Stomach smooth muscle (tissue), 2 donors: ENCODE results near the gene CSH2.

Experiments
- H3K27ac ChIP-seq: one replicate; pipeline ENCODE4 v1.7.0; 2013; ENCODE audit warnings: mild to moderate bottlenecking, low read length, inconsistent platforms
- H3K27me3 ChIP-seq, 2 donors: one replicate each; pipeline ENCODE4 v1.7.0; 2013; ENCODE audit warnings: low read length in 2 of 2; ENCODE audit not compliant: insufficient read depth in 2 of 2, control insufficient read depth in 1 of 2
- H3K36me3 ChIP-seq, 2 donors: one replicate each; pipeline ENCODE4 v1.7.0; 2013; ENCODE audit warnings: low read length in 2 of 2; ENCODE audit not compliant: control insufficient read depth in 2 of 2, insufficient read depth in 2 of 2
- H3K4me1 ChIP-seq: one replicate; pipeline ENCODE4 v1.7.0; 2013; ENCODE audit warnings: low read length; ENCODE audit not compliant: control insufficient read depth, insufficient read depth
- H3K4me3 ChIP-seq, 2 donors: one replicate each; pipeline ENCODE4 v1.7.0; 2013; ENCODE audit warnings: low read length in 2 of 2
- H3K9ac ChIP-seq, 2 donors: one replicate each; pipeline ENCODE4 v1.7.0; 2013; ENCODE audit warnings: low read length in 2 of 2, mild to moderate bottlenecking in 1 of 2
- H3K9me3 ChIP-seq, 2 donors: one replicate each; pipeline ENCODE4 v1.7.0; 2013; ENCODE audit warnings: low read length in 2 of 2; ENCODE audit not compliant: control insufficient read depth in 2 of 2
- donor health status: healthy.
- donor health status: Pancreatic carcinoma.

The CSH2 gene

GRCh38 chr17:63833026-63833740, 40.3 kb downstream of the CSH2 start:
- Histone ChIP-seq H3K27me3 (no peaks in the 10 kb centered on the region), H3K27ac (no peak overlapping the region), H3K4me1 (peaks cover 32% of the 10 kb centered on the region), H3K36me3 (peaks cover 63 to 79% of the 10 kb centered on the region in 2 donors), H3K9me3 (no peaks in the 10 kb centered on the region), H3K4me3 (no peak overlapping the region), H3K9ac (no peak overlapping the region)

DNA sequence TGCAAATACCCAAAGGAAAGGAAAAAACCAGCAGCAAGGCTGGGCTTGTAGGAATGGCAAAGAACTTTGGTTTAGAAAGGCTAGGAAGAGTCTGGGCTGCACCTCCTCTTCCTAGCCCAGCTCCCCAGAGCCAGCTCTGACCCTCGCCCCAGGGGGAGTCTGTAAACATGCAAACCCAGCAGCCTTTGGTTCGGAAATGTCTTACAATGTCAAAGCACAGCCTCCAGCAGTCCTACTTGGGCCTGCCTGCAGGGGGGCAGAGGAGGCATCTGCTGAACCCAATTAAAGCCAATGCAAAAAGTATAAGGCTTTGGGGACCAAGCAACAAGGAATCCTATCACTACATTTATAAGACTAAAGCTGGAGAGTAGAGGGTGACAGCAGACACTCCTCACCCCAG, 41.0 kb downstream of the CSH2 start:
- H3K4me3 ChIP-seq = no peak overlapping the region
- no peak overlapping the region for H3K27ac ChIP-seq
- H3K27me3 ChIP-seq = no peaks in the 10 kb centered on the region
- H3K9me3 ChIP-seq = no peaks in the 10 kb centered on the region
- no peak overlapping the region for H3K9ac ChIP-seq
- H3K36me3 ChIP-seq = peaks cover 63 to 79% of the 10 kb centered on the region in 2 donors
- H3K4me1 ChIP-seq = peaks cover 28% of the 10 kb centered on the region

DNA sequence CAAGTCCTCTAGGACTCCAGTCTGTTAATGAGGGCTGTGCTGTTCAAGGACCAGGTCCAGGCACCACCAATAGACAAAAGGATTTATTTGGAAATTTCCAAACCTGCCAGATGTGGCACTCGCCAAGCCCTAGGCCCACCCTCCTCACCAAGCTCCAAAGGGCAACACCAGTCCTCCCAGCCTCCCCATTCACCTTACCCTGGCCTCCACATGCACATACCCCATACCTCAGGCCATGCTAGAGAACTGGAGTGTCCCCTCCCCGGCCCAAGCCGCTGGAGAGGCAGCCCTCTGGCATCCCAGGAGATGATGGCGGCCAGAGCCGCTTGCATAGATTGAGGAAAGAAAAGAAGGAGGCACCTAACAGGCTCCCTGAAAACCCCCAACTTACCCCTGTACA, 41.5 kb downstream of the CSH2 start:
- peaks cover 63 to 76% of the 10 kb centered on the region in 2 donors for H3K36me3 ChIP-seq
- no peaks in the 10 kb centered on the region for H3K9me3 ChIP-seq
- no peak overlapping the region for H3K27ac ChIP-seq
- H3K4me1 ChIP-seq = peaks cover 23% of the 10 kb centered on the region
- H3K9ac ChIP-seq = no peak overlapping the region
- H3K4me3 ChIP-seq = no peak overlapping the region
- no peaks in the 10 kb centered on the region for H3K27me3 ChIP-seq

GRCh38 chr17:63831505-63831904, 42.0 kb downstream of the CSH2 start:
- Histone ChIP-seq H3K4me1 (peaks cover 23% of the 10 kb centered on the region), H3K9ac (no peak overlapping the region), H3K36me3 (peaks cover 57 to 72% of the 10 kb centered on the region in 2 donors), H3K27ac (no peak overlapping the region), H3K9me3 (no peaks in the 10 kb centered on the region), H3K27me3 (no peaks in the 10 kb centered on the region), H3K4me3 (no peak overlapping the region)

DNA sequence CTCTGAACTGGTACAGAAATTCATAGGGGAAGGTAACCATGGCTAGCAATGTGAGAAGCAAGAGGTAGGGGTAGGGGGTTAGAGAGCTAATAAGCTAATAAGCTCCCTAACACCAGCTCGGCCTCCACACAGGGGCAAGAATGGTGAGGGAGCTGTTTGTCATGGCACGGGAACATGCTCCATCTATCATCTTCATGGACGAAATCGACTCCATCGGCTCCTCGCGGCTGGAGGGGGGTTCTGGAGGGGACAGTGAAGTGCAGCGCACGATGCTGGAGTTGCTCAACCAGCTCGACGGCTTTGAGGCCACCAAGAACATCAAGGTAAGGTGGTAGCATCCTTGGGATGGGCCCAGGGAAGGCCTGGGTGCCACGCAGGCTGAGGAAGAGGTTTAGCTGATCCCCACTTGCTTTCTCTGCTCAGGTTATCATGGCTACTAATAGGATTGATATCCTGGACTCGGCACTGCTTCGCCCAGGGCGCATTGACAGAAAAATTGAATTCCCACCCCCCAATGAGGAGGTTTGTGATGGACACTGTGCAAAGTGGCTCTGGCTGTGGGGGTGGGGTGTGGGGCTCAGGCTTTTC, 42.5 kb downstream of the CSH2 start:
- H3K36me3 ChIP-seq = peaks cover 56 to 67% of the 10 kb centered on the region in 2 donors
- no peak overlapping the region for H3K4me3 ChIP-seq
- no peaks in the 10 kb centered on the region for H3K27me3 ChIP-seq
- H3K27ac ChIP-seq = no peak overlapping the region
- no peaks in the 10 kb centered on the region for H3K9me3 ChIP-seq
- H3K4me1 ChIP-seq = peaks cover 28% of the 10 kb centered on the region
- H3K9ac ChIP-seq = no peak overlapping the region

- Histone ChIP-seq H3K9ac (no peak overlapping the region), H3K27ac (peak overlapping the region; percentile 1), H3K4me1 (peaks cover 36% of the 10 kb centered on the region), H3K36me3 (peaks cover 62 to 64% of the 10 kb centered on the region in 2 donors), H3K27me3 (no peaks in the 10 kb centered on the region), H3K4me3 (no peak overlapping the region), H3K9me3 (no peaks in the 10 kb centered on the region)
Observed at GRCh38 chr17:63830278-63830677, 43.2 kb downstream of the CSH2 start.

DNA sequence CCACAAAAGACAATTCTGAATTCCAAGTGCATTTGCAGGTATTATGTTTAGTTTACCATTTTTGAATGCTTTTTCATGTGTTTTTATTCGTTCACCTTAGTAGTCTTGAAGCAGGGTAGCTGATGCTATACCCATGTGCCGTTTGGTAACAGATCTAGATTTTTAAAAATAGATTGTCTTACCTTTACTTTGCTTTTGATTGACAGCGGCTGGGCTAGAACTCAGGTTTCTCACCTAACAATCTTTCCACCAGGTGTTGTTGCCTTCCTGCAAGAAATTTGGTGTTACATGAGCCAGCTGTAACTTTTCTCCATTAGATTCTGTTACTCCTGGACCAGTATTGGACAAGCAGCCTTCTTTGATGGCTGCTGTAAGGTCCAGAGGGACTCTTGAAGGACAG, 44.5 kb downstream of the CSH2 start:
- Histone ChIP-seq H3K27me3 (no peaks in the 10 kb centered on the region), H3K27ac (peak overlapping the region; percentile 87), H3K9me3 (no peaks in the 10 kb centered on the region), H3K36me3 (peaks cover 65 to 66% of the 10 kb centered on the region in 2 donors), H3K4me3 (no peak overlapping the region), H3K4me1 (peaks cover 30% of the 10 kb centered on the region), H3K9ac (no peak overlapping the region)

DNA sequence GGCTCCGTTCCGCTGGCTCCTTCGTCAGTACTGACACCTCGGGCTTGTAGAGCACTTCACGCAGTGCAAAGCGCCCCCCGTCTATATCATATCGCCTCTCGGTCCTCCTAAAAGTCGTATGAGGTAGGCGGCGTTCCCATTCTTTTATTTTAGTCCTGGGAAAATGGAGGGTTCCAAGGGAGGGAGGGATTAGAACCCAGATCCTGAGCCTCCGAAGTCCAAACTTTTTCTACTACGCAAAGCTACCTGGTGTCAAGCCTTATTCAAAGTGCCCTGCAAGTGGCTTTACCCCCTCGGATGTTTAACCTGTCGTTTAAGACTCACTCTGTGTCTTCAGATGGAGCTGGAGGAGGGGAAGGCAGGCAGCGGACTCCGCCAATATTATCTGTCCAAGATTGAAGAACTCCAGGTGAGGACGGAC, 45.7 kb downstream of the CSH2 start:
- peaks cover 63 to 64% of the 10 kb centered on the region in 2 donors for H3K36me3 ChIP-seq
- H3K27ac ChIP-seq = peak overlapping the region; percentile 87
- H3K9me3 ChIP-seq = no peaks in the 10 kb centered on the region
- peak overlapping the region; percentile 85 to 96 for H3K4me3 ChIP-seq
- no peaks in the 10 kb centered on the region for H3K27me3 ChIP-seq
- H3K4me1 ChIP-seq = peaks cover 30% of the 10 kb centered on the region
- peak overlapping the region; percentile 82 to 86 for H3K9ac ChIP-seq

DNA sequence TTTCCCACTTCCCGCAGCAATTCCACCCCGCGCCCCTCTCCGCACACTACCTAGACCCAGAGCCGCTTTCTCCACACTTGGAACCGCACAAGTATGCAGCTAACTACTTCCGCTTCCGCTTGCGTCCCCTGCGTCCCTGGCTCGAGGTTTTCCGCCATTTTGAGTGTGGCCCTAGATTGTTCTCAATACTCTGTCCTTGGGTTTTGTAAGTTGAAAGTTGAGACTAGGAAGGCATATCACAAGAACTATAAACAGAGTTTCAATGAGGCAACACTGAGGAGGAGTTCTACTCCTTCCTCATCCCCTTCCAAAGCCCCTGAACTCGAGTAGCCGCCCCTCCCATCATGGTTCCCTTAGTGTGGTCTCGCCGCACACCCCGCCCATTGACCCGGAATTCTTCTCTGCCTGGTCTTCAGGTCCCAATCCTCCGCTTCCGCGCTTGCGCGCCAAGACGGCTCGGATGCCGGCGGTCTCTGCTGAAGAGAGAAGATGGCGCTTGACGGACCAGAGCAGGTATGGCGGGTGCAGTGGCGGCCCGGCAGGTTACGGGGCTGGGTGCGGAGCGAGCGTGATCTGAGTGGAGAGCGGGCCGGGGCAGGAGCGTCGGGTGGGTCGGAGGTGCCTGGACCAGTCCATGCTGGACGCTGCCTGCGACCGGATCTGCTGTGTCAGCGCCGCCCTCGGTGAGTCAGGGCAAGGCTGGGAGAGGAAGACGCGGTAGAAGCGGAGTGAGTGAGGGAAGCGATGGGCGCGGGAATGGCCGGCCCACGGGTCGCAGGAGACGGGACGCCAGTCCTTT, 46.3 kb downstream of the CSH2 start, which contains the start of the genes FTSJ3 and PSMC5:
TSS of gene FTSJ3 (minus strand) at position 662 of the 799 bp plus-strand sequence. CDS start 761 bp downstream, outside the sequence.
TSS of gene PSMC5 (plus strand) at position 430 of the 799 bp plus-strand sequence. CDS start at position 490, 60 bp downstream.
- Histone ChIP-seq H3K27ac (peak within 1 kb of the TSS; percentile 87), H3K27me3 (no peaks in the 10 kb centered on the region), H3K9me3 (no peaks in the 10 kb centered on the region), H3K36me3 (peaks cover 63 to 64% of the 10 kb centered on the region in 2 donors), H3K9ac (peak within 1 kb of the TSS; percentile 82 to 86), H3K4me1 (peaks cover 30% of the 10 kb centered on the region), H3K4me3 (peak within 1 kb of the TSS; percentile 85 to 96)

DNA sequence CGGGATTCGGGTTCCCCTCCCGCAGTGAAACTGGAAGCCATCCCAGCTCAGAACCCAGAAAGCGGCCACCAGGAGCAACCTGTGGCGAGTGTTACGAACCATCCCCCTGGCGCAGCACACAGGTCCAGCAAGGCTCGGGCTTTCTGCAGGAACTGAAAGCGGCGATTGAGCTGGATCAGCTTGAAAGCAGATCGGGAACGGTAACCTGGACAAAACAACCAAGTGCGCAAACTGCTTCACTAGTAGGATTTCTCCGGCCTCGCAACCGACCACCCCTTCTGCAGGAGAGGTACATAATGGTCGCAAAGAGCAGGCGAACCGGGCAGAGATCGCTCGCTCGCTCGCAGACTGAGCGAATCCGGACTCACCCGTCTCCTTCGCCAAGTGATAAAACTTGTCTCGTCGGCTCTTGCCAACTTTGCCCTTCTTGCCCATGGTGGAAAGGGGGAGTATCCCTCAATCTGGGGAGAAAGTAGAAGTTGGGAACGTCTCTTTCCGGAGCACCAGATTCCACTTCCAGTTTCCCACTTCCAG, 46.9 kb downstream of the CSH2 start:
- peaks cover 63 to 64% of the 10 kb centered on the region in 2 donors for H3K36me3 ChIP-seq
- H3K4me3 ChIP-seq = peak overlapping the region; percentile 85 to 96
- peak overlapping the region; percentile 82 to 86 for H3K9ac ChIP-seq
- no peaks in the 10 kb centered on the region for H3K9me3 ChIP-seq
- peaks cover 30% of the 10 kb centered on the region for H3K4me1 ChIP-seq
- no peaks in the 10 kb centered on the region for H3K27me3 ChIP-seq
- H3K27ac ChIP-seq = peak overlapping the region; percentile 87
